WERI-Rb-1 (cell line): Measurements from ENCODE around the gene GOLGA6L26.
"Not testable (repeated sequence)": the region's sequence is repeated elsewhere in the genome, so short reads cannot be mapped to it uniquely, and the experiment has no call there.

Experiments used
- DNase-seq: peaks from one replicate; pipeline ENCODE4 v3.0.0-alpha.2; 2020
- H3K27ac ChIP-seq: fragments of 250-450 bp; sonication (Bioruptor Pico); 2 replicates; pipeline ENCODE4 v1.5.1; 2020; ENCODE audit warnings: mild to moderate bottlenecking, moderate library complexity
- H3K27me3 ChIP-seq: fragments of 250-450 bp; sonication (Bioruptor Pico); 2 replicates; pipeline ENCODE4 v1.5.1; 2021; ENCODE audit warnings: mild to moderate bottlenecking, low read depth, moderate library complexity; ENCODE audit not compliant: insufficient read depth, severe bottlenecking
- H3K36me3 ChIP-seq: fragments of 250-450 bp; sonication (Bioruptor Pico); 2 replicates; pipeline ENCODE4 v1.5.1; 2020; ENCODE audit warnings: mild to moderate bottlenecking, moderate library complexity
- H3K4me3 ChIP-seq: 2 replicates; pipeline ENCODE4 v1.5.1; 2011; ENCODE audit warnings: low read depth, mild to moderate bottlenecking, control low read depth, low read length
- H3K9me3 ChIP-seq: fragments of 250-450 bp; sonication (Bioruptor Pico); 2 replicates; pipeline ENCODE4 v1.5.1; 2021; ENCODE audit warnings: mild to moderate bottlenecking, moderate library complexity; ENCODE audit not compliant: severe bottlenecking
- TF ChIP-seq, protein P1 (sequence below): IDR thresholded peaks from 2 replicates; pipeline ENCODE4 v1.5.1; 2011; ENCODE audit warnings: low read depth, mild to moderate bottlenecking, control low read depth, inconsistent platforms, low read length

GOLGA6L26 gene

GRCh38 chr15:23370578-23370977, 36.6 kb upstream of the GOLGA6L26 start:
- Histone ChIP-seq H3K36me3 (no peaks in the 10 kb centered on the region), H3K27ac (no peak overlapping the region), H3K4me3 (no peak overlapping the region), H3K27me3 (no peaks in the 10 kb centered on the region), H3K9me3 (no peaks in the 10 kb centered on the region)
- TF ChIP-seq, protein P1, sequence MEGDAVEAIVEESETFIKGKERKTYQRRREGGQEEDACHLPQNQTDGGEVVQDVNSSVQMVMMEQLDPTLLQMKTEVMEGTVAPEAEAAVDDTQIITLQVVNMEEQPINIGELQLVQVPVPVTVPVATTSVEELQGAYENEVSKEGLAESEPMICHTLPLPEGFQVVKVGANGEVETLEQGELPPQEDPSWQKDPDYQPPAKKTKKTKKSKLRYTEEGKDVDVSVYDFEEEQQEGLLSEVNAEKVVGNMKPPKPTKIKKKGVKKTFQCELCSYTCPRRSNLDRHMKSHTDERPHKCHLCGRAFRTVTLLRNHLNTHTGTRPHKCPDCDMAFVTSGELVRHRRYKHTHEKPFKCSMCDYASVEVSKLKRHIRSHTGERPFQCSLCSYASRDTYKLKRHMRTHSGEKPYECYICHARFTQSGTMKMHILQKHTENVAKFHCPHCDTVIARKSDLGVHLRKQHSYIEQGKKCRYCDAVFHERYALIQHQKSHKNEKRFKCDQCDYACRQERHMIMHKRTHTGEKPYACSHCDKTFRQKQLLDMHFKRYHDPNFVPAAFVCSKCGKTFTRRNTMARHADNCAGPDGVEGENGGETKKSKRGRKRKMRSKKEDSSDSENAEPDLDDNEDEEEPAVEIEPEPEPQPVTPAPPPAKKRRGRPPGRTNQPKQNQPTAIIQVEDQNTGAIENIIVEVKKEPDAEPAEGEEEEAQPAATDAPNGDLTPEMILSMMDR, result no peak
- no peak for DNase-seq

DNA sequence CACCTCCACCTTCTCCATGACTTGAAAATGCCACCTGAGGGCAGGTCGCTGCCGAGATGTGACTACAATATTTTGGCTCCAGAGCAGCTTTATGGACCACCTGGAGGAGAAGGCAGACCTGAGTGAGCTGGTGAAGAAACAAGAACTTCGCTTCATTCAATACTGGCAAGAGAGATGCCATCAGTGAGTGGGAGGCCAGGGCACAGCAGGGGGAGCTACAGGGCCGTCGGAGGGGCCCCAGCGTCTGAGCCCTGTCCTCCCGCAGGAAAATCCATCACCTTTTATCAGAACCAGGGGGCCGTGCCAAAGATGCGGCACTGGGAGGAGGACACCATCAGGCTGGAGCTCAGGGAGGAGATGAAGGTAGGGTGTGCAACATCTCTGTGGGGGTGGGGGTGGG, 30.3 kb upstream of the GOLGA6L26 start:
- H3K27me3 ChIP-seq, H3K4me3 ChIP-seq, H3K9me3 ChIP-seq, H3K36me3 ChIP-seq, H3K27ac ChIP-seq: not testable (repeated sequence)
- TF ChIP-seq, protein P1, result peak; percentile 6; the same call in 1 of the 2 replicates
- DNase-seq, result peak; percentile 16

DNA sequence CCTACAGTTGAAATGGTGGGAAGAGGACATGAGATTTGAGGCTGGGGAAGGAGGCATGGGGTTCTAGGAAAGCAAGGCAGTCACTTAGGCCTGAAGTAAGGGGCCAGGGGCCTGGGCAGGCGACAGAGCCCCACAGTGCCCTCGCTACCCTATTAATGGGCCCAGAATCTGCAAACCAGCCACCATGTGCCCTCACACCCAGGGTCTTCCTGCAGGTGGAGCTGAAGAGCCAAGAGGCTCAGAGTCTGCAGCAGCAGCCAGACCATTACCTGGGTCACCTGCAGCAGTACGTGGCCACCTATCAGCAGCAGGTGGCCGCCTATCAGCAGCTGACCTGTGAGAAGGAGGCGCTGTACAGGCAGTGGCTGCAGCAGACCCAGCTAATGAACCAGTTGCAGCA, 28.6 kb upstream of the GOLGA6L26 start:
- H3K27me3 ChIP-seq, H3K36me3 ChIP-seq, H3K9me3 ChIP-seq, H3K4me3 ChIP-seq, H3K27ac ChIP-seq: not testable (repeated sequence)
- DNase-seq, result peak; percentile 22
- TF ChIP-seq, protein P1, result 0 out of 2 replicates have a peak, but pooled peaks have one; percentile 5

GRCh38 chr15:23354448-23354847, 20.5 kb upstream of the GOLGA6L26 start, which contains the start of gene GOLGA8S:
Gene GOLGA8S, plus strand, starts transcription at chr15:23354748. Its CDS starts 62 bp downstream, at chr15:23354810.
- not testable (repeated sequence) for H3K36me3 ChIP-seq, H3K27me3 ChIP-seq, DNase-seq, H3K27ac ChIP-seq, H3K9me3 ChIP-seq, H3K4me3 ChIP-seq

- not testable (repeated sequence) for H3K27me3 ChIP-seq, H3K27ac ChIP-seq, H3K36me3 ChIP-seq, H3K9me3 ChIP-seq, DNase-seq, H3K4me3 ChIP-seq
Observed at GRCh38 chr15:23311233-23311632, 22.8 kb downstream of the GOLGA6L26 start.

GRCh38 chr15:23305921-23306320, 28.1 kb downstream of the GOLGA6L26 start:
- DNase-seq, H3K4me3 ChIP-seq, H3K27me3 ChIP-seq, H3K27ac ChIP-seq, H3K36me3 ChIP-seq, H3K9me3 ChIP-seq: not testable (repeated sequence)

DNA sequence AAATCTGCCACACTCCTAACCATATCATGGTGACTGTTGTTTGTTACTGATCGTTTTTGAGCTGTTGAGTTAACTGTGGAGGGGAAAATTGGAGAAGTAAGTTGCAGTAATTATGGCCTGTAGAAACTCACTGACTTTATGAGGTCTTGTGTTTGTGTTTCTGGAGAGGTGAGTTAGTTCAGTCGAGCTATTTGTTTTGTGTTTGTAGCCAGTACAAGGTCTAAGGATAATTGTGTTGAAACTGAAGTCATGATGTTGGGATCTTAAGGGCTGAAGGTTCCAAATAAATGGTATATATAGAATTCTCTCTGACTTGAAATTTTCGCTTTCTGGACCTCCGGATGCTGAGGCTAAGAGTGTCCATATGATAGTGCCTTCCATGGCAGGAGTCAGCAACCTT, 29.2 kb downstream of the GOLGA6L26 start:
- H3K9me3 ChIP-seq, H3K4me3 ChIP-seq, H3K27me3 ChIP-seq, H3K36me3 ChIP-seq, H3K27ac ChIP-seq, DNase-seq: not testable (repeated sequence)

GRCh38 chr15:23304267-23304666, 29.7 kb downstream of the GOLGA6L26 start:
- H3K9me3 ChIP-seq, H3K36me3 ChIP-seq, DNase-seq, H3K27me3 ChIP-seq: not testable (repeated sequence)
- Histone ChIP-seq H3K4me3 (peak overlapping the region; percentile 41), H3K27ac (peak overlapping the region; percentile 43; the same call in 1 of the 2 replicates)

GRCh38 chr15:23303654-23304053, 30.3 kb downstream of the GOLGA6L26 start:
- peak overlapping the region; percentile 43; the same call in 1 of the 2 replicates for H3K27ac ChIP-seq
- peak overlapping the region; percentile 41 for H3K4me3 ChIP-seq
- H3K27me3 ChIP-seq, H3K36me3 ChIP-seq, H3K9me3 ChIP-seq: not testable (repeated sequence)
- peak; percentile 18 for DNase-seq

DNA sequence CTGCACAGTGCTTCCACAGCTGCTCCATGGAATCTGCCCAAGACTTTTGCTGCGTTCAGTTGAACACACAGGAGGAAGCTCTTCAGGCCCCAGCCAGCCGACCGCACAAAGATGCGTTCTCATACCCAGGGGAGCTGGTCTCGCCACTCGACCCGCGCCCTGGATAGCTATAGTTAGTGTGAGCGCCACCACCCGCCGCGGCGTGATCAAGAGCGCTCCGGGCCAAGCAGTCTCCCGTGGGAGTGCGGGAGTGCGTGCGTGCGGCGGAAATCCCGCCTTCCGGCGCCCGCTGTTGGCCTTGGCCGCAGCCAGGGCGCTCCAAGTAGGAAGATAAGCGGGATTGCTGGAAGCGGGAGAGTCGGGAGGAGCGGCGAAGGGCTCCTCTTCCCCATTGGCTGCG, 30.8 kb downstream of the GOLGA6L26 start:
- H3K27me3 ChIP-seq, H3K9me3 ChIP-seq, H3K27ac ChIP-seq, H3K36me3 ChIP-seq, DNase-seq, H3K4me3 ChIP-seq: not testable (repeated sequence)
